HG03097 (cell line): ENCODE data around the gene PPP3CA.
A peak's percentile ranks its signal among the peaks of the same experiment; 100 is the strongest.

Experiments
- ATAC-seq: cut with Tn5 transposase; IDR thresholded peaks from one replicate; pipeline ENCODE4 v1.9.1; 2021; ENCODE audit not compliant: unreplicated experiment, low FRiP score

The PPP3CA gene

GRCh38 chr4:101218894-101219293, 128.4 kb downstream of the PPP3CA start:
- ATAC-seq: no peak

GRCh38 chr4:101218346-101218745, 129.0 kb downstream of the PPP3CA start:
- no peak for ATAC-seq

GRCh38 chr4:101217353-101218031, 129.8 kb downstream of the PPP3CA start:
- no peak for ATAC-seq

- no peak for ATAC-seq
Observed at GRCh38 chr4:101211146-101211553, 136.2 kb downstream of the PPP3CA start.

GRCh38 chr4:101210331-101210730, 137.0 kb downstream of the PPP3CA start:
- ATAC-seq: no peak

GRCh38 chr4:101208171-101208570, 139.2 kb downstream of the PPP3CA start:
- no peak for ATAC-seq

GRCh38 chr4:101205916-101206315, 141.4 kb downstream of the PPP3CA start:
- peak; percentile 89 for ATAC-seq

- no peak for ATAC-seq
Observed at GRCh38 chr4:101201421-101201820, 145.9 kb downstream of the PPP3CA start.

- no peak for ATAC-seq
Observed at GRCh38 chr4:101200561-101200960, 146.8 kb downstream of the PPP3CA start.

GRCh38 chr4:101199507-101200285, 147.6 kb downstream of the PPP3CA start:
- no peak for ATAC-seq

- no peak for ATAC-seq
Observed at GRCh38 chr4:101198682-101199339, 148.5 kb downstream of the PPP3CA start.

- ATAC-seq: no peak
Observed at GRCh38 chr4:101197350-101197749, 150.0 kb downstream of the PPP3CA start.

GRCh38 chr4:101192244-101192643, 155.1 kb downstream of the PPP3CA start:
- ATAC-seq: peak; percentile 73

GRCh38 chr4:101191302-101192098, 155.8 kb downstream of the PPP3CA start:
- ATAC-seq: no peak

GRCh38 chr4:101190751-101191150, 156.6 kb downstream of the PPP3CA start:
- no peak for ATAC-seq

- no peak for ATAC-seq
Observed at GRCh38 chr4:101188906-101189305, 158.4 kb downstream of the PPP3CA start.

- no peak for ATAC-seq
Observed at GRCh38 chr4:101187841-101188240, 159.5 kb downstream of the PPP3CA start.

- no peak for ATAC-seq
Observed at GRCh38 chr4:101186567-101187184, 160.7 kb downstream of the PPP3CA start.

- no peak for ATAC-seq
Observed at GRCh38 chr4:101184668-101185067, 162.7 kb downstream of the PPP3CA start.

- ATAC-seq: no peak
Observed at GRCh38 chr4:101183666-101184373, 163.5 kb downstream of the PPP3CA start.
